ENCODE data around the gene SLC22A6.

SLC22A6 gene

DNA sequence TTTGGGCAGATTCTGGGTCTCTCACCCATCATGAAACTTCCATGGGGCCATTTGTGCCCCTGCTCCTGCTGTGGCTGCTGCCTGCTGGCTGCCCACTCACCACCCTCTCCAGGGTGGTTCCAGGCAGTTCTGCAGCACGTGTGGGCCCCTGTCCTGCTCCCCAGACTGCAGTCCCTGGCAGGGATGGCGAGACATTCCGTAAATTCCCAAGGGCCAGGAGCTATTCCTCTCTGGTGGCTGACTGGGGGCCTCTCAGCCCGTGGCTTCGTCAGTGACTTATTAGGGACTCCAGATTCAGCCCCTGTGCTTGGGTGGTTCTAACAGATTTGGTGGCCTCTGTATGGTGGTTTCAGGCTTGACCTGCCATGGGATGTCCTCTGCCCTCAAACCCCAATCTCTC lies 34.7 kb upstream of the SLC22A6 start:
- Histone ChIP-seq H3K9ac (ENCODE audit: low read length) (no peak overlapping the region), H3K27ac (ENCODE audit: low read depth, low read length) (no peak overlapping the region), H3K36me3 (ENCODE audit: low read length) (no peaks in the 10 kb centered on the region), H3K9me2 (replicated peaks; ENCODE audit: insufficient read depth, low read length) (no peaks in the 10 kb centered on the region), H3K79me2 (ENCODE audit: insufficient read depth, low read length) (no peaks in the 10 kb centered on the region), H2AFZ (ENCODE audit: low read depth, low read length, severe bottlenecking) (no peak overlapping the region), H3F3A (ENCODE audit: insufficient read depth) (no peaks in the 10 kb centered on the region), H4K20me1 (ENCODE audit: low read depth, low read length) (no peaks in the 10 kb centered on the region), H3K9me3 (ENCODE audit: insufficient read depth, low read length) (no peaks in the 10 kb centered on the region), H3K4me2 (ENCODE audit: low read depth, low read length, poor library complexity, severe bottlenecking) (no peak overlapping the region), H3K4me3 (ENCODE audit: insufficient read depth, low read length, poor library complexity, severe bottlenecking) (no peak overlapping the region), H3K27me3 (ENCODE audit: low read length) (no peaks in the 10 kb centered on the region)
- no peak for TF ChIP-seq EZH2phosphoT487 (conservative IDR thresholded peaks at IDR 0.05; ENCODE audit: low read length)

DNA sequence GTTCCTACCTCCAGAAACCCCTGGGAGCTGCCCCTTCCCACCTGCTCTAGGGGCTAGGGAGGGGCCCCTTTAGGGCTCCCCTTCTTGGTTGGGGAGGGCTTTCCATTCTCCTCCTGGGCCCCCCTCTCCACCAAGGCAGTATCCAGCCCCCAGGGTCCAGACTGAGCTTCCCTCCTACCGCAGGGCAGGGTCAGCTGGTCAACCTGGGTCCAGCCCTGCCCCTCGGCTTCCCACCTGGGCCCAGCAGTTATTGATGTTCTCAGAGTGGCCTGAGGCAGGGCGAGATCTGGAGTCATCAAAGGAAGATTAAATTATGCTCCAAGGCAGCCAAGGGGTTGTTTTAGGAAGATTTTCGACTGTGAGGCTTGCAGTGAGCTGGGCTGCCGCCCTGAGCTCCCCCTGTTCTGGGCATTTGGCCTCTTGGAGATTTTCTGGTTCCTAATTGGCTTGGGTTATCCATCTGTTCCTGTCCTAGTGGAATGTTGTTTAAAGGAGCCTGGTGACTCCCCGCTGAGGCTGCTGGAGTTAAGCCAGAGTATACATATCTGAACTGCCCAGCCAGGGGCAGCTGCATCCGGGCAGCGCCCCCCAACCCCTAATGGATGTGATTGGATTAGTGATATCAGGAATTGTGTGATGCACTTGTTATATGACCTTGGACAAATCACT lies 32.7 kb upstream of the SLC22A6 start:
- Histone ChIP-seq H3F3A (ENCODE audit: insufficient read depth) (no peaks in the 10 kb centered on the region), H3K79me2 (ENCODE audit: insufficient read depth, low read length) (no peaks in the 10 kb centered on the region), H3K4me2 (ENCODE audit: low read depth, low read length, poor library complexity, severe bottlenecking) (no peak overlapping the region), H3K36me3 (ENCODE audit: low read length) (no peaks in the 10 kb centered on the region), H3K9me3 (ENCODE audit: insufficient read depth, low read length) (no peaks in the 10 kb centered on the region), H3K9me2 (replicated peaks; ENCODE audit: insufficient read depth, low read length) (no peaks in the 10 kb centered on the region), H3K9ac (ENCODE audit: low read length) (no peak overlapping the region), H3K27ac (ENCODE audit: low read depth, low read length) (no peak overlapping the region), H3K27me3 (ENCODE audit: low read length) (no peaks in the 10 kb centered on the region), H3K4me3 (ENCODE audit: insufficient read depth, low read length, poor library complexity, severe bottlenecking) (no peak overlapping the region), H2AFZ (ENCODE audit: low read depth, low read length, severe bottlenecking) (no peak overlapping the region), H4K20me1 (ENCODE audit: low read depth, low read length) (no peaks in the 10 kb centered on the region)
- TF ChIP-seq, protein P1, sequence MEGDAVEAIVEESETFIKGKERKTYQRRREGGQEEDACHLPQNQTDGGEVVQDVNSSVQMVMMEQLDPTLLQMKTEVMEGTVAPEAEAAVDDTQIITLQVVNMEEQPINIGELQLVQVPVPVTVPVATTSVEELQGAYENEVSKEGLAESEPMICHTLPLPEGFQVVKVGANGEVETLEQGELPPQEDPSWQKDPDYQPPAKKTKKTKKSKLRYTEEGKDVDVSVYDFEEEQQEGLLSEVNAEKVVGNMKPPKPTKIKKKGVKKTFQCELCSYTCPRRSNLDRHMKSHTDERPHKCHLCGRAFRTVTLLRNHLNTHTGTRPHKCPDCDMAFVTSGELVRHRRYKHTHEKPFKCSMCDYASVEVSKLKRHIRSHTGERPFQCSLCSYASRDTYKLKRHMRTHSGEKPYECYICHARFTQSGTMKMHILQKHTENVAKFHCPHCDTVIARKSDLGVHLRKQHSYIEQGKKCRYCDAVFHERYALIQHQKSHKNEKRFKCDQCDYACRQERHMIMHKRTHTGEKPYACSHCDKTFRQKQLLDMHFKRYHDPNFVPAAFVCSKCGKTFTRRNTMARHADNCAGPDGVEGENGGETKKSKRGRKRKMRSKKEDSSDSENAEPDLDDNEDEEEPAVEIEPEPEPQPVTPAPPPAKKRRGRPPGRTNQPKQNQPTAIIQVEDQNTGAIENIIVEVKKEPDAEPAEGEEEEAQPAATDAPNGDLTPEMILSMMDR (IDR thresholded peaks at IDR 0.05; ENCODE audit: insufficient read depth, low read length, poor library complexity, severe bottlenecking) = no peak

DNA sequence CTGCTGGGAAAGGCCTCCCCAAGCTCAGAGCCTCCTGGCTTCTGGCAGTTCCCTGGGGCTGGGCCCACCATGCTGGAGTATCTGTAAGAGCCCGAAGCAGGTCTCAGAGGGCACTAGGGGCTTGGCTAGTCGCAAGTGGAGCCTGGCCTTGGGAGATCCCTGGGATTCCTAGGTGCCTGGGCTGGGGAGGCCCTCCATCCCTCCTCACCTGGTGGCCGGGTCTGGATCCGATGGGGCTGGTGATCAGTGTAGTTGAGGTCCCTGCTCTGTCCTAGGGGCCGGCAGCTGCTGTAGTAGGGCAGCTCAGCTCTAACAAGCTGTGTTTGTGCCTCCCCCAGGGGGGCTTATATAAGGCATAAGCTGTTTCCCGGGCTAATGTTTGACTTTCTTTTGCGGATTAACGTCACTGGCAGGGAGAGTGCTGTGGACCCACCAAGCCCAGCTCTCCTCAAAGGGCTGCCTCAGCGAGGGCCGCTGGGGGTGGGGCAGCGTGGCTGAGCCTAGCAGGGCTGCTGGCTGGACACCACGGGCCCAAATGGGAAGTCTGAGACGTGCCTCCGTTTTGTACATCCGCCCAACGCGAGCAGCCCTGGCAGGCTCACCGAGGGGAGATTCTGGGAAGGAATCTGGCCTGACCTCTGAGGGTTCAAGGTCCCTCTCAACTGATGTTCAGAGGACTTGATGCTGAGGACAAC lies 30.9 kb upstream of the SLC22A6 start, which contains the start of gene SLC22A8:
Gene SLC22A8, minus strand, starts transcription at position 321 of the 695 bp plus-strand sequence. CDS start 883 bp downstream, outside the sequence.
- Histone ChIP-seq H3K4me2 (ENCODE audit: low read depth, low read length, poor library complexity, severe bottlenecking) (no peak within 1 kb of the TSS), H3K27me3 (ENCODE audit: low read length) (no peaks in the 10 kb centered on the region), H3K36me3 (ENCODE audit: low read length) (no peaks in the 10 kb centered on the region), H3K4me3 (ENCODE audit: insufficient read depth, low read length, poor library complexity, severe bottlenecking) (no peak within 1 kb of the TSS), H3F3A (ENCODE audit: insufficient read depth) (no peaks in the 10 kb centered on the region), H3K9me3 (ENCODE audit: insufficient read depth, low read length) (no peaks in the 10 kb centered on the region), H3K9me2 (replicated peaks; ENCODE audit: insufficient read depth, low read length) (no peaks in the 10 kb centered on the region), H3K9ac (ENCODE audit: low read length) (no peak within 1 kb of the TSS), H4K20me1 (ENCODE audit: low read depth, low read length) (no peaks in the 10 kb centered on the region), H2AFZ (ENCODE audit: low read depth, low read length, severe bottlenecking) (no peak within 1 kb of the TSS), H3K79me2 (ENCODE audit: insufficient read depth, low read length) (no peaks in the 10 kb centered on the region), H3K27ac (ENCODE audit: low read depth, low read length) (no peak within 1 kb of the TSS)
- TF ChIP-seq EZH2phosphoT487 (conservative IDR thresholded peaks at IDR 0.05; ENCODE audit: low read length) = no peak
- TF ChIP-seq, protein P1 (IDR thresholded peaks at IDR 0.05; ENCODE audit: insufficient read depth, low read length, poor library complexity, severe bottlenecking) = no peak
